H1 (cell line): ENCODE results near the gene OR2D2. TPM values are rescaled to one million over a fixed set of nuclear protein-coding genes. Genes with fewer than 3 reads are reported as not detected.

Source experiments
- CTCF ChIA-PET: fragments of 300-600 bp; sonication (Branson Sonifier 250); formaldehyde crosslinking; loops from one replicate; lab custom pipeline; 2021; ENCODE audit not compliant: partially characterized antibody; lab: Charles Lee
- POLR2A ChIA-PET: fragments of 300-600 bp; sonication (Branson Sonifier 250); formaldehyde crosslinking; loops from one replicate; lab custom pipeline; 2021; ENCODE audit warnings: inconsistent platforms; ENCODE audit not compliant: partially characterized antibody; lab: Charles Lee
- DNase-seq, 2 experiments: peaks; one replicate each; pipeline versions ENCODE4 v3.0.0 to v3.0.0-alpha.2; 2010 to 2022; ENCODE audit warnings: low spot score in 2 of 2, low read depth in 1 of 2, mixed read lengths in 1 of 2
- FAIRE-seq: peaks from 2 replicates; lab custom pipeline; 2011; peaks lifted over from hg19 to GRCh38; lab: Jason Lieb, UNC
- H2AFZ ChIP-seq: 2 replicates; pipeline ENCODE4 v1.8.1; 2012; ENCODE audit warnings: low read length, inconsistent platforms
- H2AK5ac ChIP-seq: 2 replicates; pipeline ENCODE4 v1.6.1; 2013; ENCODE audit warnings: low read depth, low read length
- H2BK120ac ChIP-seq: replicated peaks from 2 replicates; pipeline ENCODE3; 2013; ENCODE audit warnings: low read depth, low read length, inconsistent platforms
- H2BK12ac ChIP-seq: 2 replicates; pipeline ENCODE4 v1.6.1; 2013; ENCODE audit warnings: low read depth, low read length
- H2BK15ac ChIP-seq: 2 replicates; pipeline ENCODE4 v1.6.1; 2013; ENCODE audit warnings: low read length
- H2BK20ac ChIP-seq: 2 replicates; pipeline ENCODE4 v1.6.1; 2013; ENCODE audit warnings: low read length
- H2BK5ac ChIP-seq: 2 replicates; pipeline ENCODE4 v1.6.1; 2013; ENCODE audit warnings: low read depth, low read length
- H3K14ac ChIP-seq: 2 replicates; pipeline ENCODE4 v1.6.1; 2013; ENCODE audit warnings: inconsistent platforms; ENCODE audit not compliant: insufficient read length
- H3K18ac ChIP-seq: 2 replicates; pipeline ENCODE4 v1.6.1; 2013; ENCODE audit warnings: low read length; ENCODE audit errors: extremely low read depth
- H3K23ac ChIP-seq: 2 replicates; pipeline ENCODE4 v1.6.1; 2013; ENCODE audit warnings: inconsistent platforms; ENCODE audit not compliant: insufficient read length
- H3K23me2 ChIP-seq: 2 replicates; pipeline ENCODE4 v1.6.1; 2013; ENCODE audit warnings: low read depth, low read length
- H3K27ac ChIP-seq: 2 replicates; pipeline ENCODE4 v1.6.1; 2011; ENCODE audit warnings: low read depth, low read length, inconsistent platforms
- H3K27me3 ChIP-seq, 4 experiments: replicated peaks in 1 of 4; 1 replicate in 1 of 4; 2 replicates in 3 of 4; pipeline versions ENCODE4 v1.6.1 to v1.8.1; 2011 to 2013; ENCODE audit warnings: low read length in 3 of 4, mild to moderate bottlenecking in 3 of 4, inconsistent platforms in 2 of 4, mixed read lengths in 2 of 4, moderate library complexity in 1 of 4; ENCODE audit not compliant: control insufficient read depth in 3 of 4, insufficient read depth in 3 of 4; ENCODE audit errors: extremely low read depth in 1 of 4
- H3K36me3 ChIP-seq, 4 experiments: 2 replicates each; pipeline versions ENCODE4 v1.6.1 to v1.8.1; 2011 to 2013; ENCODE audit warnings: mild to moderate bottlenecking in 4 of 4, low read length in 3 of 4, moderate library complexity in 2 of 4, control low read depth in 1 of 4, inconsistent platforms in 1 of 4; ENCODE audit not compliant: insufficient read depth in 4 of 4, control insufficient read depth in 2 of 4
- H3K4ac ChIP-seq: replicated peaks from 2 replicates; pipeline ENCODE3; 2013; ENCODE audit warnings: low read length, low read depth, mixed read lengths, inconsistent platforms; ENCODE audit not compliant: insufficient read length
- H3K4me1 ChIP-seq, 4 experiments: replicated peaks in 1 of 4; 1 replicate in 1 of 4; 2 replicates in 3 of 4; pipeline versions ENCODE4 v1.6.1 to v1.8.1; 2011 to 2013; ENCODE audit warnings: low read length in 3 of 4, inconsistent platforms in 2 of 4, mixed read lengths in 1 of 4; ENCODE audit not compliant: insufficient read depth in 4 of 4, control insufficient read depth in 3 of 4
- H3K4me2 ChIP-seq, 2 experiments: 2 replicates each; pipeline versions ENCODE4 v1.6.1 to v1.8.1; 2011 to 2013; ENCODE audit warnings: low read depth in 2 of 2, low read length in 2 of 2, control low read depth in 1 of 2, inconsistent platforms in 1 of 2, mild to moderate bottlenecking in 1 of 2; ENCODE audit not compliant: insufficient read depth in 1 of 2
- H3K4me3 ChIP-seq, 4 experiments: fragments of 200-600, 300-600 bp in 1 of 4; sonication (generic), shearing (Covaris generic), sonication (Bioruptor Twin) in 1 of 4; 2 replicates each; pipeline versions ENCODE4 v1.5.1 to v1.8.1; 2011 to 2016; ENCODE audit warnings: low read length in 4 of 4, low read depth in 3 of 4, control low read depth in 2 of 4, inconsistent platforms in 2 of 4, mild to moderate bottlenecking in 2 of 4, mixed read lengths in 1 of 4, moderate library complexity in 1 of 4; ENCODE audit not compliant: insufficient read depth in 2 of 4; ENCODE audit errors: extremely low read depth in 1 of 4
- H3K56ac ChIP-seq: replicated peaks from 2 replicates; pipeline ENCODE3; 2013; ENCODE audit warnings: low read depth, mild to moderate bottlenecking, mixed read lengths, low read length, inconsistent platforms; ENCODE audit not compliant: insufficient read length
- H3K79me1 ChIP-seq: 2 replicates; pipeline ENCODE4 v1.6.1; 2013; ENCODE audit warnings: low read depth, low read length, control low read depth
- H3K79me2 ChIP-seq, 2 experiments: 2 replicates each; pipeline versions ENCODE4 v1.6.1 to v1.8.1; 2012 to 2013; ENCODE audit warnings: low read length in 2 of 2, mild to moderate bottlenecking in 2 of 2, inconsistent platforms in 1 of 2; ENCODE audit not compliant: insufficient read depth in 2 of 2, control insufficient read depth in 1 of 2
- H3K9ac ChIP-seq, 4 experiments: replicated peaks in 1 of 4; 1 replicate in 1 of 4; 2 replicates in 3 of 4; pipeline versions ENCODE4 v1.6.1 to v1.8.1; 2011 to 2013; ENCODE audit warnings: low read depth in 3 of 4, low read length in 3 of 4, control low read depth in 2 of 4, mild to moderate bottlenecking in 2 of 4, moderate library complexity in 2 of 4, inconsistent platforms in 1 of 4; ENCODE audit errors: extremely low read depth in 1 of 4
- H3K9me3 ChIP-seq, 2 experiments: 2 replicates each; pipeline versions ENCODE4 v1.6.1 to v1.8.1; 2012 to 2013; ENCODE audit warnings: mild to moderate bottlenecking in 2 of 2, moderate library complexity in 2 of 2, control low read depth in 1 of 2, inconsistent platforms in 1 of 2, low read depth in 1 of 2, low read length in 1 of 2, mixed read lengths in 1 of 2; ENCODE audit not compliant: insufficient read depth in 2 of 2
- H4K20me1 ChIP-seq, 2 experiments: replicated peaks in 1 of 2; 2 replicates each; pipeline versions ENCODE3 to v1.8.1; 2011 to 2013; ENCODE audit warnings: inconsistent platforms in 2 of 2, low read length in 2 of 2, mild to moderate bottlenecking in 1 of 2; ENCODE audit not compliant: insufficient read depth in 2 of 2, control insufficient read depth in 1 of 2
- H4K5ac ChIP-seq: 2 replicates; pipeline ENCODE4 v1.6.1; 2013; ENCODE audit warnings: low read length, low read depth, mixed read lengths, inconsistent platforms; ENCODE audit not compliant: insufficient read length
- H4K8ac ChIP-seq: 2 replicates; pipeline ENCODE4 v1.8.0; 2013; ENCODE audit warnings: mild to moderate bottlenecking, moderate library complexity, low read length, inconsistent platforms; ENCODE audit not compliant: insufficient read depth; ENCODE audit errors: extremely low read depth
- H4K91ac ChIP-seq: replicated peaks from 2 replicates; pipeline ENCODE3; 2013; ENCODE audit warnings: low read length, mixed read lengths, inconsistent platforms; ENCODE audit not compliant: insufficient read length
- ASH2L ChIP-seq: fragments of 200-600, 300-600 bp; sonication (generic); IDR thresholded peaks from one replicate; pipeline ENCODE4 v1.7.1; 2017; ENCODE audit warnings: low read length
- CBX5 ChIP-seq: fragments of 300-800, 300-1000 bp; sonication (generic); IDR thresholded peaks from 2 replicates; pipeline ENCODE4 v1.7.1; 2016; ENCODE audit warnings: antibody characterized with exemption, low read length, low read depth
- CTBP2 ChIP-seq: IDR thresholded peaks from 2 replicates; pipeline ENCODE4 v1.7.0; 2011; ENCODE audit warnings: borderline replicate concordance, mild to moderate bottlenecking, moderate library complexity, mixed read lengths, low read length; ENCODE audit not compliant: insufficient read depth, insufficient read length
- EP300 ChIP-seq, 2 experiments: IDR thresholded peaks; 1 replicate in 1 of 2; 2 replicates in 1 of 2; pipeline ENCODE4 v1.6.1; 2011 to 2012; ENCODE audit warnings: low read depth in 2 of 2, low read length in 2 of 2, mild to moderate bottlenecking in 2 of 2, borderline replicate concordance in 1 of 2, inconsistent platforms in 1 of 2, moderate library complexity in 1 of 2
- GTF2F1 ChIP-seq: IDR thresholded peaks from 2 replicates; pipeline ENCODE4 v1.6.1; 2012; ENCODE audit warnings: low read depth, low read length, improper control_type of control experiment, borderline replicate concordance
- HDAC6 ChIP-seq: IDR thresholded peaks from one replicate; pipeline ENCODE4 v1.7.1; 2012; ENCODE audit warnings: low read depth, mild to moderate bottlenecking, inconsistent platforms, low read length, moderate library complexity
- KDM5A ChIP-seq: fragments of 200-600 bp; IDR thresholded peaks from 2 replicates; pipeline ENCODE4 v1.7.1; 2012; ENCODE audit warnings: mild to moderate bottlenecking, low read length, inconsistent platforms, mixed read lengths
- POU5F1 ChIP-seq: IDR thresholded peaks from 2 replicates; pipeline ENCODE4 v1.6.1; 2011; ENCODE audit warnings: low read depth, mild to moderate bottlenecking, low read length, moderate library complexity
- RFX5 ChIP-seq: IDR thresholded peaks from 2 replicates; pipeline ENCODE4 v1.6.1; 2011; ENCODE audit warnings: low read depth, low read length, improper control_type of control experiment, borderline replicate concordance
- SIN3A ChIP-seq, 2 experiments: IDR thresholded peaks in 1 of 2; conservative IDR thresholded peaks in 1 of 2; 2 replicates each; pipeline ENCODE4 v1.6.1; 2011 to 2012; ENCODE audit warnings: low read length in 2 of 2, improper control_type of control experiment in 1 of 2, low read depth in 1 of 2, mild to moderate bottlenecking in 1 of 2
- SRF ChIP-seq: IDR thresholded peaks from 2 replicates; pipeline ENCODE4 v1.6.1; 2011; ENCODE audit warnings: mild to moderate bottlenecking, low read depth, low read length, moderate library complexity
- TCF12 ChIP-seq: IDR thresholded peaks from 2 replicates; pipeline ENCODE4 v1.6.1; 2011; ENCODE audit warnings: low read depth, mild to moderate bottlenecking, low read length
- WGBS, 2 experiments: shearing (Covaris generic) in 1 of 2; methylation state at CpG; one replicate each; pipeline versions ENCODE4 v1.1.6 to v1.1.7; 2013 to 2015; ENCODE audit warnings: low lambda C conversion rate in 2 of 2, mixed read lengths in 2 of 2, inconsistent platforms in 1 of 2, low coverage in 1 of 2, missing lambda C conversion rate in 1 of 2; ENCODE audit not compliant: insufficient replicate concordance in 2 of 2, insufficient coverage in 1 of 2, insufficient read length in 1 of 2; ENCODE audit errors: extremely low coverage in 1 of 2, missing lambda C conversion rate in 1 of 2; 5-methylcytosine and 5-hydroxymethylcytosine counted together
- polyA plus RNA-seq, 7 experiments: library from polyadenylated mRNA; depleted of rRNA in 3 of 7; stranded (reverse) in 5 of 7; unstranded in 2 of 7; fragments of >200 nt in 5 of 7; fragments of 200-250 nt in 2 of 7; gene quantifications; 1 replicate in 5 of 7; 2 replicates in 1 of 7; 4 replicates in 1 of 7; pipeline versions ENCODE4 v1.2.1 to v1.2.3, GENCODE V29; 2011 to 2013; ENCODE audit warnings: missing spikeins in 2 of 7, mixed read lengths in 2 of 7
- total RNA-seq: library from RNA; stranded (reverse); fragmentation: NEBNext Ultra II Directional; extraction: Animal tissue kit (Norgen Biotek cat#: 25700); gene quantifications from 2 replicates; pipeline ENCODE4 v1.2.1, GENCODE V29; 2021
- TF ChIP-seq, protein P1 (sequence below): IDR thresholded peaks from 2 replicates; pipeline ENCODE4 v1.6.1; 2011; ENCODE audit warnings: low read length, improper control_type of control experiment

Gene OR2D2
- total and polyA plus RNA-seq, 2 of the 8 experiments (the other 6 are each of a cell fraction or from before 2014, with no cell fraction given), result 0.15 TPM; not detected in 1

DNA sequence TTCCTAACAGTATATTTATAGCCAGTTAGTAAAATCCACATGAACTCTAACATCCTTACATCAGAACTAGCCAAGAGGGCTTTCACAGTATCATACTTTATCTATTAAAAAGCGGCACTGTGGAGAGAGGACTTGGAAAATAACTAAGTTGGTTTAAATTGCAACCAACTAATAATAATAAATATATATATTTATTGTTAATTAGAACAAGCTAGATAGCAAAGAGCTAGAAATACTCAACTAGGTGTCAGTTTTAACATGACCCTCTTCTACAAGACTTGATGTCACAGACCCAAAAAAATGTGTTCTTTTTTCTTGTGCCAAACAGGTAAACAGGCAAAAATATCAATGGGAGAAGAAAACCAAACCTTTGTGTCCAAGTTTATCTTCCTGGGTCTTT is 28.4 kb upstream of the OR2D2 start, which contains the start of gene OR2D3:
Gene OR2D3 (plus strand): TSS at position 301 of the 400 bp plus-strand sequence. CDS start 0 bp downstream, at position 301.
- Histone ChIP-seq H4K5ac (no peak within 1 kb of the TSS), H3K9ac (no peak within 1 kb of the TSS), H3K36me3 (no peaks in the 10 kb centered on the region), H2BK15ac (no peak within 1 kb of the TSS), H3K4me3 (no peak within 1 kb of the TSS), H2AK5ac (no peak within 1 kb of the TSS), H3K9me3 (0 out of 4 replicates have a peak, but pooled peaks cover 0 to 3% of the 10 kb centered on the region in 2 experiments), H4K8ac (no peak within 1 kb of the TSS), H2BK5ac (no peak within 1 kb of the TSS), H3K4me2 (no peak within 1 kb of the TSS), H3K79me2 (no peaks in the 10 kb centered on the region), H3K14ac (no peak within 1 kb of the TSS), H2BK20ac (no peak within 1 kb of the TSS), H3K4ac (no peak within 1 kb of the TSS), H2BK12ac (no peak within 1 kb of the TSS), H2AFZ (no peak within 1 kb of the TSS), H3K4me1 (peaks cover 0 to 3% (median 3%) of the 10 kb centered on the region in 4 experiments; a peak in 3 of 7 replicates), H3K79me1 (no peaks in the 10 kb centered on the region), H4K20me1 (no peaks in the 10 kb centered on the region), H2BK120ac (no peak within 1 kb of the TSS), H3K18ac (no peak within 1 kb of the TSS), H4K91ac (no peak within 1 kb of the TSS), H3K23ac (no peak within 1 kb of the TSS), H3K27ac (no peak within 1 kb of the TSS), H3K23me2 (peaks cover 2% of the 10 kb centered on the region; the same call in 1 of the 2 replicates), H3K56ac (no peak within 1 kb of the TSS), H3K27me3 (no peaks in the 10 kb centered on the region)
- ChIA-PET POLR2A (no interaction called here), CTCF (no interaction called here)
- WGBS, 2 experiments, result 78% methylated on average over 1 of the region's 1 CpG; no CpG with 5 or more reads in 1 of the 2 experiments
- FAIRE-seq (no peak), DNase-seq (no peak)
- no peak for TF ChIP-seq SIN3A (conservative IDR thresholded peaks at IDR 0.05 in 1 of 2, IDR thresholded peaks at IDR 0.05 in 1 of 2; ENCODE audit: low read depth in 1 of 2, low read length in 2 of 2)
- TF ChIP-seq CTBP2, result no peak
- TF ChIP-seq CBX5, result no peak
- TF ChIP-seq, protein P1, sequence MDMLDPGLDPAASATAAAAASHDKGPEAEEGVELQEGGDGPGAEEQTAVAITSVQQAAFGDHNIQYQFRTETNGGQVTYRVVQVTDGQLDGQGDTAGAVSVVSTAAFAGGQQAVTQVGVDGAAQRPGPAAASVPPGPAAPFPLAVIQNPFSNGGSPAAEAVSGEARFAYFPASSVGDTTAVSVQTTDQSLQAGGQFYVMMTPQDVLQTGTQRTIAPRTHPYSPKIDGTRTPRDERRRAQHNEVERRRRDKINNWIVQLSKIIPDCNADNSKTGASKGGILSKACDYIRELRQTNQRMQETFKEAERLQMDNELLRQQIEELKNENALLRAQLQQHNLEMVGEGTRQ, result no peak
- no peak for TF ChIP-seq RFX5
- no peak for TF ChIP-seq TCF12
- no peak for TF ChIP-seq SRF
- TF ChIP-seq HDAC6, result no peak
- TF ChIP-seq GTF2F1, result no peak
- no peak for TF ChIP-seq EP300 (IDR thresholded peaks at IDR 0.05; ENCODE audit: borderline replicate concordance in 1 of 2, low read depth in 2 of 2, low read length in 2 of 2)
- no peak for TF ChIP-seq POU5F1
- TF ChIP-seq ASH2L, result no peak
- TF ChIP-seq KDM5A, result no peak
